Chondrocyte (in vitro differentiated cells): Measurements from ENCODE around the gene EGFR. TPM values are rescaled to one million over a fixed set of nuclear protein-coding genes. Genes with fewer than 3 reads are reported as not detected.

Experiments
- DNase-seq: peaks from one replicate; pipeline ENCODE4 v3.0.0; 2021; ENCODE audit warnings: mixed read lengths, low spot score
- H3K27ac Mint-ChIP-seq: one replicate; pipeline ENCODE4 v1.8.0; 2021; ENCODE audit warnings: mild to moderate bottlenecking, moderate library complexity, mixed read lengths; ENCODE audit not compliant: unreplicated experiment
- H3K27me3 Mint-ChIP-seq: 2 replicates; pipeline ENCODE4 v1.8.0; 2021; ENCODE audit warnings: low read depth, mixed read lengths
- H3K36me3 Mint-ChIP-seq: 2 replicates; pipeline ENCODE4 v1.8.0; 2021; ENCODE audit warnings: low read depth, mixed read lengths
- H3K4me1 Mint-ChIP-seq: 2 replicates; pipeline ENCODE4 v1.8.0; 2021; ENCODE audit warnings: low read depth, mild to moderate bottlenecking, mixed read lengths
- H3K4me3 Mint-ChIP-seq: one replicate; pipeline ENCODE4 v1.8.0; 2021; ENCODE audit warnings: mild to moderate bottlenecking, moderate library complexity, mixed read lengths; ENCODE audit not compliant: unreplicated experiment
- H3K9me3 Mint-ChIP-seq: 2 replicates; pipeline ENCODE4 v1.8.0; 2021; ENCODE audit warnings: low read depth, mixed read lengths
- total RNA-seq: library from RNA; stranded (reverse); gene quantifications from 3 replicates; pipeline ENCODE4 v1.2.1, GENCODE V29; 2021
- TF ChIP-seq, protein P1 (sequence below): fragments of 200-600 bp; sonication (generic); IDR thresholded peaks from 2 replicates; pipeline ENCODE4 v1.5.0; 2021; ENCODE audit warnings: antibody characterized with exemption, mild to moderate bottlenecking, moderate library complexity

Gene EGFR
- total RNA-seq, 1 donor from 2014 or later = 25.5 TPM

- no peak overlapping the region for H3K4me3 Mint-ChIP-seq
Observed at GRCh38 chr7:55240418-55241142, 221.8 kb downstream of the EGFR start.

GRCh38 chr7:55241958-55242357 is 223.1 kb downstream of the EGFR start:
- no peak overlapping the region for H3K4me3 Mint-ChIP-seq
- no peaks in the 10 kb centered on the region for H3K27me3 Mint-ChIP-seq
- H3K27ac Mint-ChIP-seq = no peak overlapping the region
- H3K4me1 Mint-ChIP-seq = peaks cover 20% of the 10 kb centered on the region
- H3K36me3 Mint-ChIP-seq = no peaks in the 10 kb centered on the region
- no peaks in the 10 kb centered on the region for H3K9me3 Mint-ChIP-seq
- TF ChIP-seq, protein P1, sequence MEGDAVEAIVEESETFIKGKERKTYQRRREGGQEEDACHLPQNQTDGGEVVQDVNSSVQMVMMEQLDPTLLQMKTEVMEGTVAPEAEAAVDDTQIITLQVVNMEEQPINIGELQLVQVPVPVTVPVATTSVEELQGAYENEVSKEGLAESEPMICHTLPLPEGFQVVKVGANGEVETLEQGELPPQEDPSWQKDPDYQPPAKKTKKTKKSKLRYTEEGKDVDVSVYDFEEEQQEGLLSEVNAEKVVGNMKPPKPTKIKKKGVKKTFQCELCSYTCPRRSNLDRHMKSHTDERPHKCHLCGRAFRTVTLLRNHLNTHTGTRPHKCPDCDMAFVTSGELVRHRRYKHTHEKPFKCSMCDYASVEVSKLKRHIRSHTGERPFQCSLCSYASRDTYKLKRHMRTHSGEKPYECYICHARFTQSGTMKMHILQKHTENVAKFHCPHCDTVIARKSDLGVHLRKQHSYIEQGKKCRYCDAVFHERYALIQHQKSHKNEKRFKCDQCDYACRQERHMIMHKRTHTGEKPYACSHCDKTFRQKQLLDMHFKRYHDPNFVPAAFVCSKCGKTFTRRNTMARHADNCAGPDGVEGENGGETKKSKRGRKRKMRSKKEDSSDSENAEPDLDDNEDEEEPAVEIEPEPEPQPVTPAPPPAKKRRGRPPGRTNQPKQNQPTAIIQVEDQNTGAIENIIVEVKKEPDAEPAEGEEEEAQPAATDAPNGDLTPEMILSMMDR = no peak
- DNase-seq = no peak

More at GRCh38 chr7:55240418-55241142, 221.8 kb downstream of the EGFR start:
- Mint-ChIP-seq H3K4me1 (peaks cover 13% of the 10 kb centered on the region), H3K27ac (no peak overlapping the region), H3K9me3 (no peaks in the 10 kb centered on the region), H3K27me3 (peaks cover 6% of the 10 kb centered on the region), H3K36me3 (no peaks in the 10 kb centered on the region)
- DNase-seq = no peak
- TF ChIP-seq, protein P1 = no peak

GRCh38 chr7:55242613-55243012 is 223.8 kb downstream of the EGFR start:
- Mint-ChIP-seq H3K27ac (no peak overlapping the region), H3K4me3 (no peak overlapping the region), H3K36me3 (no peaks in the 10 kb centered on the region), H3K4me1 (peaks cover 21% of the 10 kb centered on the region), H3K9me3 (no peaks in the 10 kb centered on the region), H3K27me3 (no peaks in the 10 kb centered on the region)
- DNase-seq = no peak
- TF ChIP-seq, protein P1 = no peak

GRCh38 chr7:55244006-55244745 is 225.4 kb downstream of the EGFR start:
- TF ChIP-seq, protein P1 = no peak
- H3K36me3 Mint-ChIP-seq = no peaks in the 10 kb centered on the region
- no peaks in the 10 kb centered on the region for H3K9me3 Mint-ChIP-seq
- DNase-seq = no peak
- no peak overlapping the region for H3K27ac Mint-ChIP-seq
- no peaks in the 10 kb centered on the region for H3K27me3 Mint-ChIP-seq
- peaks cover 24% of the 10 kb centered on the region for H3K4me1 Mint-ChIP-seq
- no peak overlapping the region for H3K4me3 Mint-ChIP-seq

DNA sequence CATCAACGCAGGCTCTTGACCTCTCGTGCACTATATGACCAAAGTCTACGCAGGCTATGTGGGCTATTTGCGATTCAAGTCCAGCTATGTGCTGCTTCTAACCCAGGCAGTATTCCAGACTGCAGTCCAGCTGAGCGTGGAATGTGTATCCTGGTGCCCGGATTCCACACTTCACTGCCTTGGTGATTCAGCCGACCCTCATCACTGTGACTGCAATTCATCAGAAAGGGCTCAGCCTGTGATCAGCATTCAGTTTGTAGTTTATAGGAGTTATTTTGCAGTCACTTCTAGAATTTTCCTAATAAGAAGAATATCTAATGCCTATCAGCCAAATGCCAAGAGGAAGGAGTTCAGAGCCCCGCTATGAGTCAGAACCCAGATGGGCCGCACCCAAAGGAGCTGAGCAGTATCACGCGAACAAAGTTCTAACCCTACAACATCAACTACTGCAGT is 226.5 kb downstream of the EGFR start:
- H3K4me1 Mint-ChIP-seq = peaks cover 26% of the 10 kb centered on the region

More for the DNA sequence above, 226.5 kb downstream of the EGFR start:
- Mint-ChIP-seq H3K27me3 (no peaks in the 10 kb centered on the region), H3K9me3 (no peaks in the 10 kb centered on the region), H3K36me3 (no peaks in the 10 kb centered on the region), H3K4me3 (no peak overlapping the region), H3K27ac (peak overlapping the region; percentile 72)
- TF ChIP-seq, protein P1 = no peak
- no peak for DNase-seq
